ENCODE data around the gene CKM.

The CKM gene

DNA sequence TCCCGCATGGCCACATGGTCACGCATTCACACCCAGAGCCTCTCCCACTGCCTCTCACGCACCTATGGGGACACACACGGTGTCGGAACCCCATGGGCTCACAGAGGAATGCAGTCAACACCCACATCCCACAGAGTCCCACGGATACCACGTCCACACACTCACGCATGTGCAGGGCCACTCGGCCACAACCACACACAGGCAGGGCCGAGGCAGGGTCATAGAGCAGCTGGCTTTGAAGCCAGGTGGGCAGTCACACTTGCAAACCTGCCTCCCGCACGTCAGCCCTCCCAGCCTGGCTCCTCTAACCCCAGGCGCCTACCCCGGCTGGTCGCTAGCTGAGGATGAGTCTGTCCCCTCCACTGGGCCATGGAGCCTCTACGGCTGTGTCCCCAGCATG is 39.6 kb upstream of the CKM start:
- TF ChIP-seq, protein P1, sequence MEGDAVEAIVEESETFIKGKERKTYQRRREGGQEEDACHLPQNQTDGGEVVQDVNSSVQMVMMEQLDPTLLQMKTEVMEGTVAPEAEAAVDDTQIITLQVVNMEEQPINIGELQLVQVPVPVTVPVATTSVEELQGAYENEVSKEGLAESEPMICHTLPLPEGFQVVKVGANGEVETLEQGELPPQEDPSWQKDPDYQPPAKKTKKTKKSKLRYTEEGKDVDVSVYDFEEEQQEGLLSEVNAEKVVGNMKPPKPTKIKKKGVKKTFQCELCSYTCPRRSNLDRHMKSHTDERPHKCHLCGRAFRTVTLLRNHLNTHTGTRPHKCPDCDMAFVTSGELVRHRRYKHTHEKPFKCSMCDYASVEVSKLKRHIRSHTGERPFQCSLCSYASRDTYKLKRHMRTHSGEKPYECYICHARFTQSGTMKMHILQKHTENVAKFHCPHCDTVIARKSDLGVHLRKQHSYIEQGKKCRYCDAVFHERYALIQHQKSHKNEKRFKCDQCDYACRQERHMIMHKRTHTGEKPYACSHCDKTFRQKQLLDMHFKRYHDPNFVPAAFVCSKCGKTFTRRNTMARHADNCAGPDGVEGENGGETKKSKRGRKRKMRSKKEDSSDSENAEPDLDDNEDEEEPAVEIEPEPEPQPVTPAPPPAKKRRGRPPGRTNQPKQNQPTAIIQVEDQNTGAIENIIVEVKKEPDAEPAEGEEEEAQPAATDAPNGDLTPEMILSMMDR (IDR thresholded peaks at IDR 0.05; ENCODE audit: insufficient read depth, low read depth, low read length, missing control alignments), result no peak
- no peak for DNase-seq (ENCODE audit: low read depth)
- H3K4me3 ChIP-seq (ENCODE audit: low read length), result no peak overlapping the region

DNA sequence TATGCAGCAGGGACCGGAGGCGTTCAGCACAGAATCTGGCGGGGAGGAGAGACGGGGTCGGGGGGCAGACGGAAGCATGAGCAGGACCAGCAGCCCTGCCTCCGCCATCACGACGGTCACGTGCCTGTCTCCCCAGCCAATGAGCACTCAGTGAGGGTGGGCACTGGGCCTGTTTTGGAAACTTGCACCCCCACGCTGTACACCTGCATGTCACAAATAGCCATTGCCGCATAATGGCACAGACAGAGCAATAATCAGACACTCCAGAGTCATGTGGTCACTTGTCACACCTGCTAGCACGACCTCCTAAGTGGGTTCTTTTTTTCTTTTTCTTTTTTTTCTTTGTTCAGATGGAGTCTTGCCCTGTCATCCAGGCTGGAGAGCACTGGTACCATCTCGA is 38.9 kb upstream of the CKM start:
- DNase-seq (ENCODE audit: low read depth), result no peak
- TF ChIP-seq, protein P1 (IDR thresholded peaks at IDR 0.05; ENCODE audit: insufficient read depth, low read depth, low read length, missing control alignments), result no peak
- no peak overlapping the region for H3K4me3 ChIP-seq (ENCODE audit: low read length)

DNA sequence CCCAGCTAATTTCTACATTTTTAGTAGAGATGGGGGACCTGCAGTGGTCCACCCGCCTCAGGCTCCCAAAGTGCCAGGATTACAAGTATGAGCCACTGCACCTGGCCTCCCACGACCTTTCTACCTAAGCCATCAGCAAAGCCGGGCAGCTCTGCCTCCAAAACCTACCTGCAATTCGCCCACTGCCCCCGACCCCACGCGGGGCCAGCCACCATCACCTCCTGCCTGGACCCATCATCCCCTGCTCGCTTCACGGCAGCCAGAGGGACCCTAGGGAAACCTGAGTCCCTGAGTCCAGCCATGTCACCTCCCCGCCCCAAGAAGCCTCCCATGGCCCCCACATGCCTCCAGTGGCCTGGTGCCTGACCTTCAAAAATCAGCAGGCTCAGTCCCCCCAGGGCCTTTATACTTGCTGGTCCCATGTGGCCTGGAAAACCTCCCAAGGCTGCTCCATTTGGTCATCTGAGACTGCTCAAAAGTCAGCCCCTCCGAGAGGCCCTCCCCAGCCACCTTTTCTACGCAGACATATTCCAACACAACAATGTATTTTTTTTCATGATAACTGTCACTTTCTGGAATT is 35.6 kb upstream of the CKM start:
- TF ChIP-seq, protein P1 (IDR thresholded peaks at IDR 0.05; ENCODE audit: insufficient read depth, low read depth, low read length, missing control alignments), result no peak
- no peak for DNase-seq (ENCODE audit: low read depth)
- H3K4me3 ChIP-seq (ENCODE audit: low read length), result no peak overlapping the region

DNA sequence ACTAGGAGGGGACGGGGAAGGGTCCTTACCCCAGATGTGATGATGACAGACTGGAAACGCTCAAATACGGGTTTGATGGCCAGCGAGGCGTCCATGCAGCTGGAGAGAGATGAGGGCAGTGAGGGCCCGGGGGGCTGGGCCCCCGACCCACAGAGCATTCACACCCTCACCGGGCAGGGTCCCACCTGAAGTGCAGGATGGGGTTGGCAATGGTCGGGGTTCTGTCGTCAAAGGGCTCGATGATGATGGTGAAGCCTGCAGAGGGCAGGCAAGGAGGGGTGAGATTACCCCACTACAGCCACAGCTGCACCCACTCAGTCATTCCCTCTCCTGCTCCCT is 34.7 kb upstream of the CKM start:
- DNase-seq (ENCODE audit: low read depth), result no peak
- H3K4me3 ChIP-seq (ENCODE audit: low read length), result no peak overlapping the region
- TF ChIP-seq, protein P1 (IDR thresholded peaks at IDR 0.05; ENCODE audit: insufficient read depth, low read depth, low read length, missing control alignments), result no peak

DNA sequence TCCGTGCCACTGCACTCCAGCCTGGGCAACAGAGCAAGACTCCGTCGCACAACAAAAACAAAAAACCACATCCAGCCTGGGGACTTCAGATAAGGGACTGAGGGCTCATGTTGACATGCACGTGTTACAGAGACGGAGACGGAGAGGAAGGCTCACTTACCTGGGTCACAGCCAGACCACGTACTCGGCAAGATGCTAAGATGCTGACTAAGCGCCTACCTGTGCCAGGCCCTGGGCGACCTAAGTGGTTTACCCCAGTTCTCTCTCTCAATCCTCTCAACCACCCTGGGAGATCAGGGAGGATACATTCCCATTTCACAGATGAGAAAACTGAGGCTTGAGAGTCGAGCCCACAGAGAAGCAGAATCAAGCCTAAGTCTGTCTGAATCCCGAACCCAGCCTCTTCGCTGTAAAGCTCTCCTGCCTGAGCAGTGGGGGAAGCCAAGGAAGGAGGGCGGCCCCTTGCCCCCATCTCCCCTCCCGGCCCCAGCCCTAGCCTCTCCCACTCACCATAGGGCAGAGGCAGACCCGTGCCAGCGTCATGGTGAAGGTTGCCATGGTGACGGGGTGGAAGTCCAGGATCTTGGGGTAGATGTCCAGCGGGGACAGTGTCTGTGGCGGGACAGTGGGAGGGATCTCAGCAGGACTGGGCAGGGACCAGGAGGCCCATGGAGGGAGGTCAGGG is 34.2 kb upstream of the CKM start:
- TF ChIP-seq, protein P1 (IDR thresholded peaks at IDR 0.05; ENCODE audit: insufficient read depth, low read depth, low read length, missing control alignments), result no peak
- no peak for DNase-seq (ENCODE audit: low read depth)
- no peak overlapping the region for H3K4me3 ChIP-seq (ENCODE audit: low read length)

DNA sequence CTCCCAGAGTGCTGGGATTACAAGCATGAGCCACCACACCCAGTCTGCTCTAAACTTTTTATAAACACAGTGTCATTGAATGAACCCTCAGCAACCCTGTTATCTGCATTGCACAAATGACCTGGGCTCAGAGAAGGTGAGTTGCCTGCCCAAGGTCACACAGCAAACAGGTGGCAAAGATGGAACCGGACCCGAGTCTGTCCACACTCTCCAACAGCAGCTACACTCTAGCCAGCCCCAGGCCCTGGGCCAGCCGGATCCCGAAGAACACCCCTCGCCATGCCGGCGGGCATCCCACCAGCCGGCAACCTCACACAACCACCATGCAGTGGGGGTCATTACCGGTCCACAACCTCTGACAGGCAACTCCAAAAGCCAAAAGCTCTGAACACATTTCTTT is 33.2 kb upstream of the CKM start:
- no peak overlapping the region for H3K4me3 ChIP-seq (ENCODE audit: low read length)
- TF ChIP-seq, protein P1 (IDR thresholded peaks at IDR 0.05; ENCODE audit: insufficient read depth, low read depth, low read length, missing control alignments), result no peak
- no peak for DNase-seq (ENCODE audit: low read depth)

DNA sequence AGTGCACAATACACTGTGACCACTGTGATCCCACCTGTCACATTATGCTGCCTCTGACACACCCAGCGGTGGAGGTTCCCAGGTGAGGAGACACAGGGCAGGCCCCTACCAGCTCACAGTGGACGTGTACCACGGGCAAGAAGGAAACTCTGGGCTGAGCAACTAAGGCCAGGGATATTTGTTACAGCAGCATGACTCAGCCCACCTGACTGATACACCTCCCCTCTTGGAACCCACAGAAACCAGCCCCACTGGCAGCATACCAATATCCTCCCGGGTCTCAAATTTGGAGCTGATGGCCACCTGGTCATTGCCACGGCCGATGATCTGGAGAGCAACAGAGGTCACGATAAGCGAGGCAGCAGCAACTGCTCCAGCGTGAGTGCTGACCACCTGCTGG is 32.7 kb upstream of the CKM start:
- no peak overlapping the region for H3K4me3 ChIP-seq (ENCODE audit: low read length)
- TF ChIP-seq, protein P1 (IDR thresholded peaks at IDR 0.05; ENCODE audit: insufficient read depth, low read depth, low read length, missing control alignments), result no peak

More for the DNA sequence above, 32.7 kb upstream of the CKM start:
- no peak for DNase-seq (ENCODE audit: low read depth)

Data from epithelial cell of esophagus (primary cell).